SIG-M5 (cell line): ENCODE measurements around the gene C6orf89.
"Not testable (repeated sequence)": the region's sequence is repeated elsewhere in the genome, so short reads cannot be mapped to it uniquely, and the experiment has no call there.

ENCODE experiments used
- DNase-seq: peaks from one replicate; lab custom pipeline; 2025; lab: John Stamatoyannopoulos, UW

Gene C6orf89

DNA sequence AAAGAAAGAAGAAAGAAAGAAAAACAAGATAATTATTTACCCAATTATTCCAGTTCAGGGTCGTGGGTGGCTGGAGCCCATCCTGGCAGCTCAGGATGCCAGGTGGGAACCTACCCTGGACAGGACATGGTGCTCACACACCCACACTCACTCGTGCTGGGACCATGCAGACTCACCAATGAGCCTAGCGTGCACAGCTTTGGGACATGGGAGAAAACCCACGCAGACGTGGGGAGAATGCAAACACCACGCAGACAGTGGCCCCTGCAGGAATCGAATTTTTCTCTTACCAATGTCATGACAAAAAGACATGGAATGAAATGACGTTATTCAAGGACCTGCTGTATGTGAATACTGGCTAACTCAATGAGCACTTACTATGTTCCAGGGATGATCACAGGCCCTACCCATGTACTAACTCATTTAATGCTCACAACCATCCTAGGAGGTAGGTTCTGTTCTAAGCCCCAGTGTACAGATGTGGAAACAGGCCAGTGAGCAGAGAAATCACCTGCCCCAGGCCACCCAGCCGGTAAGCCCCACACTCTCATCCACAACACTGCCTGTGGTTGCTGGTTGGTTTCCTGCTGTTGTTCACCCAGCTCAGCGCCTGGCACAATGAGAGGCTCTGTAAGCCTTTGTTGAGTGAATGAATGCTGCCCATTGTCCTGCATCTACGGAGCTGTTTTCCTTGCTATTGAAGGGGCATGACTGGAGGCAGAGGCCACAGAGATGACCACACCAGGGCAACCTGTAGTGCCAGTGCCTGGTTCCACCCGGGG, 62.0 kb downstream of the C6orf89 start:
- no peak for DNase-seq

DNA sequence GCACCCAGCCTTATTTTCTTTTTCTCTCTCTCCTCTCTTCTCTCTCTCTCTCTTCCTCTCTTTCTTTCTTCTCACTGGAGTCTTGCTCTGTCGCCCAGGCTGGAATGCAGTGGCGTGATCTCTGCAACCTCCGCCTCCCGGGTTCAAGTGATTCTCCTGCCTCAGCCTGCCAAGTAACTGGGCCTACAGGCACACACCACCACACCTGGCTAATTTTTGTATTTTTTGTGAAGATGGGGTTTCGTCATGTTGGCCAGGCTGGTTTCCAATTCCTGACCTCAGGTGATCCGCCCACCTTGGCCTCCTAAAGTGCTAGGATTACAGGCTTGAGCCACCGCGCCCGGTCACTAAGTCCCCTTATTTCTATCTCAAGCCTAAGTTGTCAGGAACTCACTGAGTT, 63.3 kb downstream of the C6orf89 start:
- not testable (repeated sequence) for DNase-seq

DNA sequence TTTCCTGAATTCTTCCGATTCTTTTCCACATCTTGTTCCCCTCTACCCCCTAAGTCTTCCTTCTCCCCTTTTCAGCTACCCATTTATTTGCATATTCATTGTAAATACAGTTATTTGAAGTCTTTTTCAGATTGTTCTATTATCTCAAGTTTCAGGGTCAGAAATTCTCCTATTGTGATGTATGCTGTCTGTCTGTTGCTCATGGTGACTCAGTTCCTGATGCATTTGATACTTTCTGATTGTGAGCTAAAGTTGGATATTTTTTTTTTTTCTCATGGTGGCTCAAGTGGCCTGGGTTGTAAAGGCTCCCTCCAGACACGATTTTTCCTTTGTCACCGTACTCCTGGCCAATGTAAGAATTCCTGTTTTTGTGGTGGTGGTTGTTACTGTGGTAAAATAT, 63.9 kb downstream of the C6orf89 start:
- DNase-seq = no peak

DNA sequence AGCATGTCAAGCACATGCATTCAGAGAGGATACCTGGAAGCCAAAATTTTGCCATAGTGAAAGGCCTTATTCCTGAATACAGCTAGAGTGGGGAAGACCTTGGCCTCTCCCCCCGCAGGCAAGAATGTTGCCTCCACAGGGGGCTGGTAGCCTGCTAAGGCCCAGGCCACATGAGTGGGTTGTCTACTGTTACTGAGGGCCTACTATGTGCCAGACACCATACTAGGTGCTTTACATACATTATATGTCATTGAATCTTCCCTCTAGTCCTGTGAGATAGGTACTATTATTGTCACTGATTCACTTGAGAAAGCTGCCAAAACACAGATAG, 68.1 kb downstream of the C6orf89 start:
- no peak for DNase-seq

DNA sequence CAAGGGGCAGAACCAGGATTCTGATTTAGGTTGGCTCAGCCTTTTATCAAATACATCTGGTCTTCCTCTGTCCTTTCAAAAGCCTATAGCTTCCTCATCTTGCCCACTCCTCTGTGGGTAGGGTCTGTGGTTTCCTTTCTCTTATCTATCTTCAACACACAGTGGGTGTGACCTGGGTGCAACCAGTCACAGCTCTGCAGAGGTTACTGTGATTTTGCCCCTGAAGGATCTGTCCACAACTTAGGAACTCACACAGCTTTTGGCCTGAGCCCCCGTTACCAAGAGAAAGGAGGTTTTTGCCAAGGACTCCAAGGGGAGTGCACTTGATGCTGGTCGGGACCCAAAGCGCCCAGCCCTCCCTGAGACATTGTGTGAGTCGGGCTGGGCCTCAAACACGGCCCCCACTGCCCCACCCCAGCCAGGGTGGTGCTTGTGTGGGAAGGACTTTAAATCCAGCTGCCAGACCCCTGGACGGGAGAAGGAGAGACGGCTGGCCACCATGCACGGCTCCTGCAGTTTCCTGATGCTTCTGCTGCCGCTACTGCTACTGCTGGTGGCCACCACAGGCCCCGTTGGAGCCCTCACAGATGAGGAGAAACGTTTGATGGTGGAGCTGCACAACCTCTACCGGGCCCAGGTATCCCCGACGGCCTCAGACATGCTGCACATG, 68.6 kb downstream of the C6orf89 start, which contains the start of gene PI16:
TSS of gene PI16 (plus strand) at position 477 of the 670 bp plus-strand sequence. CDS start at position 500, 23 bp downstream.
- DNase-seq = no peak

DNA sequence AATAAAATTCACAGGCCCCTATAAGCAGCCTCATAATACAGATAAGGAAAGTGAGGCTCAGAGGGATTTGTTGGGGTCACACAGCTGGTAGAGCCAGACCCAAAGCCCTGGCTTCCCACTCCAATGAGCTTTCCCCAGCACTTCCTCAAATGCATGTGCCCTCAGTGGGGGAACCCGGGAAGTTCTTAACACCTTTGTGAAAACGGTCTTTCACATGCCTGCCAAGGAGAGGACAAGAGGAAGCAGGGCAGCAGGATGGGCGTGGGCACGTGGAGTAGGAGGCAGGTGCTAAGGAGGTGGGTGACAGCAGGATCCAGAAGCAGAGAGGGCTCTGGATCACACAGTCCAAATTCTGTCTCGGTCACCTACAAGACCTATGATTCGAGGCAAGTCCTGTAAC, 69.4 kb downstream of the C6orf89 start:
- no peak for DNase-seq

DNA sequence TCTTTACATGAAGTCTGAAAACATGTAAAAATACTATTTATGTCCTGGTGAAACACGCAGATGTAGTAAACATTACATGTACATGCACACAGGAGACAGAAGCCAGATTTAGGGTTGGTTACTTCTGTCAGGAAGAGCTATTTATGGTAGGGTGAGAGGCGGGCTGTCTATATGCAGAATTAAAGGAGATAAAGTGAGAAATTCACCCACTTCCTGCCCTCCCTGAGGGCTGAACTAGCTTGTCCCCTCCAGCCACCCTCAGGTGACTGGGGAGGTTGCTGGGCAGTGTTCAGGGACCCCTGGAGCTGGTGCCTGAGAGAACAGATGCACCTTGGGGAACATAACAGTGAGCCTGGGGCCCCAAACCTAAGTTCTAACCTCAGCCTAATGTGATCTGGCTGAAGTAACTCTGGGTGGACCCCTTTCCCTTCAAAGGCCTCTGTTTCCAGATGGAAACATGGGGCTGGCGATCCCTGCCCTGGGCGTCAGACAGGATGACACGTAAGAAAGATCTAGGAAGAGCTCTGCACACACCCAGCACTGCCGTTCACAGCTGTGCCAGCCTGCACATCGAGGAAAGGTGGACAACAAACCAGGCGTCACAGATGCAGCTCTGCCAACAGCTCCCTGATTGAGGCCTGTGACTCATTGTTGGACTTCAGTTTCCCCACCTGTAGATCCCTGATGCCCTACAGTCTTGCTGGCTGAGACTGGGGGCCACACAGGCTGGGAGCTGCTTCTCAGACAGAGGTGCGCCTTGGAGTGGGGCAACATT, 70.1 kb downstream of the C6orf89 start:
- DNase-seq = no peak

DNA sequence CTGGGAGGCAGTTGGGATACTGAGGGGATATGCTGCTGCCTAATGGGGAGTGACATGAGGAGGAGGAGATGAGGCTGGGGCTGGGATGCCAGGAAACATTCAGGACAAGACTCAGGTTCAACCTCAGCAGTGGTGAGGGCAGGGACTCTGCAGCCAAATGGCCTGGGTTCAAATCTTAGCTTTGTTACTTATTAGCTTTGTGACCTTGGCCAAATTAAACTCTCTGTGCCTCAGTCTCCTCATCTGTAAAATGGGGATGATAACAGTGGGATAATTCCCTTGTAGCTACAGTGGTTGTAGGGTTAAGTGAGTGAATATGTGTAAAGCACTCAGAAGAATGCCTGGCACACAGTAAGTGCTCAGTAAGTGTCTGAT, 70.7 kb downstream of the C6orf89 start:
- DNase-seq = no peak

DNA sequence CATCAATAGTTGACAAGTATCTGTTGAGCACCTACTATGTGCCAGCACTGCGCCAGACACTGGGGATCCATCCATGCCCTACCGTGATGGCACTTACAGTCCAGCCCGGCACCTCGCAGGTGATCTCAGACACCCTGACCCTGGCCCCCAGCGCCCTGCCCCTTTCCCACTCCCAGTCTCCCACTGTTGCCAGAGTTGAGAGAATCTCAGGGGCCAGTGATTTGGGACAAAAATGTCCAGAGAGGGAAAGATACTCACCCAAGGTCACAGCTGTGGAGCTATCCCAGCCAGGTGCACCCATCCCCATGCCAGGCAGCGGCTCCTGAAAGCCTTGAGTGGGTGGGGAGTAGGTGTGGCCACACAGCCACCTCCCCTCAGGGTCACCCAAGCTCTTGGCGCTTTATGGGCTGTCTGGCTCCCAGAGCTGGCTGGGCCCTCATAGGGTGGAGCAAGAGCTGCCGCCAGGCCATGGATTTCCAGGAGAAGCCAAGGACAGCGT, 72.1 kb downstream of the C6orf89 start:
- DNase-seq = no peak

DNA sequence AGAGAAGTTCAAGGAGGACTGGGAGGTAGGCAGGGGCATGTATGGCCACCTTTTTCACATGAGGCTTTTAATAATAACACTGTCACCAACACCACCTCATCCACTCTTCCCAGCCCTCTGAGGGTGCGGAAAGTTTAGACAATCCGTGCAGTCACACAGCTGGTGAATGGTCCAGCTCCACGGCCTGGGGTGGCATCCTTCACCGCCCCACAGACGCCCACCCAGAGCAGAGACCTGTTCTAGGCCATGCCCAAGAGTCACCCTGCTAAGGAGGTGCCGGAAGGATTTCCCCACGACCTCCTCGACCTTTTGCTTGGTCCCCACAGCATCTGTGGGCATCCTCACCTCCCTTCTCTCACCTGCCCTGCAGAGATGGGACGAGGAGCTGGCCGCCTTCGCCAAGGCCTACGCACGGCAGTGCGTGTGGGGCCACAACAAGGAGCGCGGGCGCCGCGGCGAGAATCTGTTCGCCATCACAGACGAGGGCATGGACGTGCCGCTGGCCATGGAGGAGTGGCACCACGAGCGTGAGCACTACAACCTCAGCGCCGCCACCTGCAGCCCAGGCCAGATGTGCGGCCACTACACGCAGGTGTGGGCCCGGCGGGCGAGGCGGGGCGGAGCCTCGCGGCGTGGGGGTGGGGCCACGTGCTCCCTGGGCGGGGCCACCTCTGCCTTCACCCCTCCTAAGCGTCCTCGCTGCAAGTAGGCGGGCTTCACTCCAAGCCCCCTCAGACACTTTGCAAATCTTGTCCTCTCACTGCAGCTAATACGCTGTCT, 73.2 kb downstream of the C6orf89 start:
- DNase-seq = no peak

DNA sequence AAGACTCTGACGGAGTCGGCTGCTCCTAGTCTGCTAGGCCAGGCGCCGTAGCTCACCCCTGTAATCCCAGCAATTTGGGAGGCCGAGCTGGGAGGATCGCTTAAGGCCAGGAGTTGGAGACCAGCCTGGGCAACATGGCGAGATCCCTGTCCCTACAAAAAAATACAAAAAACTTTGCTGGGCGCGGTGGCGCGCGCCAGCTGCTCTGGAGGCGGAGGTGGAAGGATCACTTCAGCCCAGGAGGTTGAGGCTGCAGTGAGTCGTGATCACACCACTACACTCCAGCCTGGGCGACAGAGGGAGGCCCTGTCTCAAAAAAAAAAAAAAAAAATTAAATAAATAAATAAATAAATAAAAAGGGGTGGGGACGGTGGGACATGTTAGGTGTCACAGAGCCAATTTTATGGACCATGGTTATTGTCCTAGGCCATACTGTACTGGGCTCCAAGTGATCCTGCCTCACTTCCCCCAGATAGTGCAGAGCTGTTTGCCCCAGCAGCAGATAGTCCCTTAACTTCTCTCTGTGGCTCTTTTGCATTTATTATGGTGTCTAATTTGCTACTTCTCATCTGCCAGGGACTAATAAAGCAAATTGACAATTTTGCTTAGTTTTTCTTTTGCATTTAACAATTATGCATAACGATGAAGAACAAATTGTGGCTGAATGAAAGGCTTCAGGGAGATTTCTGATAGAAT, 74.0 kb downstream of the C6orf89 start:
- no peak for DNase-seq

DNA sequence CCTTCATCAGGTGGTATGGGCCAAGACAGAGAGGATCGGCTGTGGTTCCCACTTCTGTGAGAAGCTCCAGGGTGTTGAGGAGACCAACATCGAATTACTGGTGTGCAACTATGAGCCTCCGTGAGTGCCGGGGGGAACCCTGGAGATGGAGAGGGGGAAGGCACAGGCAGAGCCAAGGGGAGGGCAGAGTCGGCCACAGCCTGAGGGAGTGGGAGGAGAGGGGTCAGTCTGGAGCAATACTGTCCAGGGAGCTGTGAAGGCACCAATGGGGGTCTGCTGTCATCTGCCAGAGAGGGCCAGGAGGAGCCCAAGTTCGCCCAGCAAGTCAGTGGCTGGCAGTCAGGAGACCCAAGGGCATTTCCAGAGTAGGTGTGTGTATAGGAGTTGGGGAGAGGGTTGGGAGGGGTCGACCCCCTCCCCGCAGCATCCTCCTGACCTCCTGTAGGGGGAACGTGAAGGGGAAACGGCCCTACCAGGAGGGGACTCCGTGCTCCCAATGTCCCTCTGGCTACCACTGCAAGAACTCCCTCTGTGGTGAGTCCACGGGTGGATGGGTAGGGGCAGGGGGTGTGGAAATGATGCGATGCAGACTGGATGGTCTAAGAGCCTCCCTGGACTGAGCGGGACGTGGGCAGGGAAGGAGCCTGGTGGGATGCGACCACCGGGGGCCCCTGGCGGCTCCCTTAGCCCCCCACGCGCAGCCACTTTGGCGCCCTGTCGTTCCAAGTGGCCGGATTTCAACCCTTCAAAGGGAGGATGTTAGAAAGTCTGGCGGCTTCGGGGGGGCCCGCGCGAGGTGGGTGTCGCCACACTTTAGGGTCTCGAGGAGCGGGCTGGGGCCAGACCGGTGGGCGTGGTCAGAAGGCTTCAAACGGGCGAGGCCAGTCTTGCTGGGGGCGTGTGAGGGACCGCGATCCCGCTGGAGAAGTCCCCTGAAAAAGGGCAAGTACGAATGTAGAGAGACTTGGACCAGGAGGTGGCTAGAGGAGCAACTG, 76.0 kb downstream of the C6orf89 start:
- DNase-seq = no peak

DNA sequence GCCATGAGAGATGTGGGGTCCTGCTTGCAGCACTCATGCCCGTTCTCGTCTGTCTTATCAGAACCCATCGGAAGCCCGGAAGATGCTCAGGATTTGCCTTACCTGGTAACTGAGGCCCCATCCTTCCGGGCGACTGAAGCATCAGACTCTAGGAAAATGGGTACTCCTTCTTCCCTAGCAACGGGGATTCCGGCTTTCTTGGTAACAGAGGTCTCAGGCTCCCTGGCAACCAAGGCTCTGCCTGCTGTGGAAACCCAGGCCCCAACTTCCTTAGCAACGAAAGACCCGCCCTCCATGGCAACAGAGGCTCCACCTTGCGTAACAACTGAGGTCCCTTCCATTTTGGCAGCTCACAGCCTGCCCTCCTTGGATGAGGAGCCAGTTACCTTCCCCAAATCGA, 77.1 kb downstream of the C6orf89 start:
- DNase-seq = peak; percentile 81

DNA sequence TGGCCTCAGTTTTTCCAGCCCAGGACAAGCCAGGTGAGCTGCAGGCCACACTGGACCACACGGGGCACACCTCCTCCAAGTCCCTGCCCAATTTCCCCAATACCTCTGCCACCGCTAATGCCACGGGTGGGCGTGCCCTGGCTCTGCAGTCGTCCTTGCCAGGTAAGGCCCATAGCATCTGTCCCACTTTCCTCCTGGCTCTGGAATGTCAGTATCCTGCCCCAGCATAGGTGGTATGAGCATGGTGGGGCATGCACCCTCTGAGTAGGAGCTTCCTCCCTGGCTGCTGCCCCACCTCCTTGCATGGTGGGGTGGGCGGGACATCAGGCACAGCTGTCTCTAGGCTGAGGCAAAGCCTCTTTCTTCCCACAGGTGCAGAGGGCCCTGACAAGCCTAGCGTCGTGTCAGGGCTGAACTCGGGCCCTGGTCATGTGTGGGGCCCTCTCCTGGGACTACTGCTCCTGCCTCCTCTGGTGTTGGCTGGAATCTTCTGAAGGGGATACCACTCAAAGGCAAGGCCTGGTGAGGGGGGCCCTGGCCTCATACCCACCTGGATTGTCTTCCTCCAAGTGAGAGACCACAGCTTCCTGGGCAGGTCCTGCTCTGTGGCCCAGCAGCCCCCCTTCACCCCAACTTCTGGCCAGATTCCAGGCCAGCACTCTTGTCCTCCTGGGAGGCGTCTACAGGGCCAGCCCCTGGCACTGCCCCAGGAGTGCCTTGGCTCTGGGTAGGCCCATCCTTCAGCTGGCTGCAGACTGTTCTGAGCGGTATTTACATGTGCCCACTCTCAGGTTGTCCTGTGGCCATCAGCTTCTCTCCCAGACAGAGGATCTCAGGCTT, 77.9 kb downstream of the C6orf89 start:
- no peak for DNase-seq

DNA sequence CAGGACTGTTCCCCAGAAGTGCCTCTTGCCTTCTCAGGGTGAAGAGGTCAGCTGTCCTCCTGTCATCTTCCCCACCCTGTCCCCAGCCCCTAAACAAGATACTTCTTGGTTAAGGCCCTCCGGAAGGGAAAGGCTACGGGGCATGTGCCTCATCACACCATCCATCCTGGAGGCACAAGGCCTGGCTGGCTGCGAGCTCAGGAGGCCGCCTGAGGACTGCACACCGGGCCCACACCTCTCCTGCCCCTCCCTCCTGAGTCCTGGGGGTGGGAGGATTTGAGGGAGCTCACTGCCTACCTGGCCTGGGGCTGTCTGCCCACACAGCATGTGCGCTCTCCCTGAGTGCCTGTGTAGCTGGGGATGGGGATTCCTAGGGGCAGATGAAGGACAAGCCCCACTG, 78.6 kb downstream of the C6orf89 start:
- DNase-seq = no peak

DNA sequence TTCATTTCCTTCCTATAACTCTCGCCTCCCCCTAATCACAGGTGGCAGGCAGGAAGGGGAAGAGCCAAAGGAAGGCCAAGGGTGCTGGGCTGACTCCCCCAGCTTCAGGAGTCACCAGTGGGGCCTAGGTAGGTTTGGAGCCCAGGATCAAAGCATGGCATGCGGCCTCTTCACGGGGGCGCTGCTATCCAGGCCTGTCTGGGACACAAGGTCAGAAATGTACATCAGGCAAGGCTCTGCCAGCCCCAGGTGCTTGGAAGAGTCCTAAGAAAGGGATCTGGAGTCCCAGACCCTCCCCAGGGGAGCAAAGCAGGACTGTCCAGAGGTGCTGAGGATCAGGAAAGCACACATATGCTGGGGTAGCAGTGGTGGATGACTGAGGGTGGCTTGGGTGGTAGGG, 79.2 kb downstream of the C6orf89 start:
- DNase-seq = no peak

DNA sequence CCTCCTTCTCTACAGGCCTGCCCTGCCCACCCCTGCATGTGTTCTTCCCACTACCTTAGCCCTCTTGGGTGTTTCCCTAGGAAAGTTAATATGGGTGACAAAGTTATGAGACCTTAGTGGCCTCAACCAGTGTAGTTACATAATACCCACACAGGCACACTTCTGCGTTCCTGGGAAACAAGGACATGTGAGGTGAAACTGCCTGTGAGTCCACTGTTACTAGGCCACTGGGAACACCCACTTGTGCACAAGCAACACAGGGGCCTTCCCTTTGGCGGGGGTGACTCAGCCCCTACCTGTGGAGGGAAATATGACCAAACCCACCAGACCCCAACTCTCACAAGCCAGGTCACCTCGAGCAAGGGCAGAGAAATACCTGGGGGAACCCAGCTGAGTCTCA, 81.5 kb downstream of the C6orf89 start:
- DNase-seq = no peak

DNA sequence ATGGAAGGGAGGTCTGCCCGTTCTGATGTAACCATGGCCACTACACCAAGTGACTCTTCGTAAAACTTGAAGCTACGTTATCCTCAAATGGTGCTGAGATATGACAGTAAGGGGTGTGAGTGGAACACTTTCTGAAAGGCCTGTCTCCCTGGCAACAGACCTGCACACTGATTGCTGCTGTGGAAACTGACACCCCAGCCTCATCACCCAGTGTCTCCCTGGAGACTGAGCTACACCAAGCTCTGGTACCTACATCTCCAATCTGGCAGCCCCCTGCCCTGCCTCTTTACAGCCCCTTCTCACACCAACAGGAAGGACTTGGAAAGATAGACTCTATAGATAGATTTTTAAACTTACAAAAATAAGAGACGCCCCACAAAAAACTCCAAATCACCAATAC, 82.0 kb downstream of the C6orf89 start:
- no peak for DNase-seq

DNA sequence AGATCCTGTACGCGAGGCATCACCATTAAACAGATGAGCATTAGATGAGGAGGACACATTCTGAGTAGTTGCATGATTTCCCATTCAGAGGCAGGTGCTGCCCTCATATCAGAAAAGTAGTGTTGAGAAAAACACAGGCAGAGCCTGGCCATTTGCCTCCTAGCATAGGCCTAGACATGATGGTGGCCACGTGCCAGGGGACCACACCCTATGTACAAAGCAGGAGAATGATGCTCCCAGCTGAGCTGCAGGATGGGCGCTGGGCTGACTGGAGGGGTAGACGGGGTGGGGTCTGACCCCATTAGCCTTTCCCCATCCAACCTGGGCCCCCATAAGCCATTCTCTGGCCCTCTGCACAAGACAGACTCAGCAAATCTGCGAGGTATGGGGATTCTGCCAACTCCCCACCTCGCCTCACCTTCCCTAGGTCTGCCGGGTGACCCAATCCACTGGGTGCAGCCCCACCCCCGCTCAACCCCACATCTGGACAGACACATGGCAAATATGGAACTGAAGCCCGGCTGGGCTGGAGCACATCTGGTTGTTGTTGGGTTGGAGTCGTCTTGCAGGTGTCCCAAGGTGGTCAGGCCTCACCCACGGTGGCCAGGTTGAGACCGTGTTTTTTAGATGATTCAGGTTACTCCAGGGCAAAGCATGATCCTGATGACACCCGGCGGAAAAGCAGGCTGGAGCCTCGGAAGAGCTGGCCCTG, 82.7 kb downstream of the C6orf89 start:
- DNase-seq = no peak
